GM18870 (cell line): Measurements from ENCODE around the gene TSPAN10.
"Not testable (repeated sequence)": the region's sequence is repeated elsewhere in the genome, so short reads cannot be mapped to it uniquely, and the experiment has no call there.

ENCODE experiments used
- ATAC-seq: cut with Tn5 transposase; IDR thresholded peaks from one replicate; pipeline ENCODE4 v1.9.1; 2021; ENCODE audit warnings: moderate library complexity; ENCODE audit not compliant: unreplicated experiment

The TSPAN10 gene

DNA sequence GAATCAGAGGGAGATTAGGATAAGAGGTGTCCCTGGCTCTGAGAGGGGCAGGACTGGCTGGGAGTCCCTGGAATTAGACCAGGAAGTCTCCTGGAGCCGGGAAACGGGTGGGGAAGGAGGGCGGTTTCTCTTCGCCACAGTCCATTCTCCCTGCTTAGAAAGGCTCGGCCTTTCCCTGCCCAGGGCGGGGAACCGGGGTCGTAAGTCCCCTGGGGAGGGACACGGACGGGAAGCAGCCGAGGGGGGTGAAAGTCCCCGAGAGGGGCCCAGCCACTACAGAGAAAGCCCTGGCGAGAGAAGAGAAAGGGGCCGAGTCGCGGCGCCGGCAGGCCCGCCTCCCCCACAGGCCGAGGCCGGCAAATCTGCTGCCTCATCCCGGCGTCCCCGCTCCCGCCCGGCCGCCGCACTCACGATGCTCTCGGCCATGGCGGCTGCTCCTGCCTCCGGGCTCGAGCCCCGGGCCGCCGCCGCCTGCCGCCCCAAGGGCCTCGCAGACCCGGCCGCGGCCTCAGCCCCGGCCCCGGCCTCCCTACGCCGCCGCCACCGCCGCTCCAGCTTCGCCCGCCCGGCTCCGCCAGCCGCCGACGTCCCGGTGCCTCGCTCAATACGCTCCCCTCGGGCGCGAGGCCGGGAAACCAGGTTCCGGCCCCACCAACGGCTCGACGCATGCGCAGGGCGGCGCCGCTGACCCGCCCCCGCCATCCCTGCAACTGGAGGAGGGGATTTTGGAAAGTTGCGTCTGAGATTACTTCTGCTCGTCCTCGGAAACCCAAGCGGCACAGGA is at the start of gene TSPAN10, which contains the start of gene NPLOC4:
Gene TSPAN10 (plus strand): TSS at position 692 of the 784 bp plus-strand sequence. CDS start 5,217 bp downstream, outside the sequence.
Gene NPLOC4 (minus strand): TSS at position 608 of the 784 bp plus-strand sequence. CDS start 182 bp downstream, at position 426.
- ATAC-seq: peak; percentile 60

DNA sequence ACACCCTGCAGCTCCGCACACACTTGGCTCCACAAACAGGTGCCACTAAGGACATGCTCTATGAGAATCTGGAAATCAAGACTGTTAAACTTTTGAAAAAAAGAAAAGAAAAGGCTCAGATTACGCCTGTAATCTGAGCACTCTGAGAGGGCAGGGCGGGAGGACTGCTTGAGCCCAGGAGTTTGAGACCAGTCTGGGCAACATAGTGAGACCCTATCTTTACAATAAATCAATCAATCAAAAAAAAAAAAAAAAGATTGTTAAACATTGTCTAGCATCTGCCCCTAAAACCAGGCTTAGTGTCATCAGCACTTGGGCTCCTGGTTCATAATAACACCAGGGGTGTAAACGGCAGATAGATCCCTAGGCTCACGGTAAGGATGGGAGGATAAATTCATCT is 47.4 kb upstream of the TSPAN10 start:
- no peak for ATAC-seq

DNA sequence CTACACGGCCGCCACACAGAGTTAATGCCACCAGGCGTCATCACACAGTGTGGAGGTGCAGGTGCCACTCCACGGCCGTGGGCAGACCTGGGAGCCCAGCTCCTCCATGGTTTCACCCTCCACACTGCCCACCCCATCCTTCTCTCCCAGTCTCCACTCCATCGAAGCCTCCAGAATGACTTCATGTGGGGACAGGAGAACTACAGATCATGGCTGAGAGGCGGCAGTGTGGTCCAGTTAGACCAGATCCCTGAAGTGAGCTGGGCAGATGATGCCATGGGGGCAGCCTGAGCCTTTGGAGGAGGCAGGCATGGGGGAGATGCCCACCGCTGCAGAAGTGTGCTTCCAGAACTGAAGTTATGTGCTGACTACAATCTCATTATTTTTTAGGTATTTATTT is 46.9 kb upstream of the TSPAN10 start:
- ATAC-seq: no peak

DNA sequence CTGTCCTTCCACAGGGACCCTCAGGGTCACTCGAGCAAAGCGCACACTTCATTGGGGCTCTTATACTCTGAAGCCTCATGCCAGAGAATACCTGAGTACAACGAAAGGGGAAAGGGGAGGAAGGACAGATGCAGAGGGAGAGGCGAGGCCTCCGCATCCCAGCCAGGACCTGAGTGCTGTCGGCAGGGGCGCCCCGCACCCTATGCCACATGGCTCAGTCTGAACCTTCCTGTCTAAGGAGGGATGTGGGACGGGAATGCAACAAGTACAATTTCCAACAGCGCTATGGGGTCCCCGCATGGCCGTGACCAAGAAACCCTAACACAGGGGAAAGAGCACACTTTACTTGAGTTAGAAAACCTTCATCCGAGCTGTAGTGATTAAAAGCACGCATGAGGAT is 45.0 kb upstream of the TSPAN10 start:
- no peak for ATAC-seq

DNA sequence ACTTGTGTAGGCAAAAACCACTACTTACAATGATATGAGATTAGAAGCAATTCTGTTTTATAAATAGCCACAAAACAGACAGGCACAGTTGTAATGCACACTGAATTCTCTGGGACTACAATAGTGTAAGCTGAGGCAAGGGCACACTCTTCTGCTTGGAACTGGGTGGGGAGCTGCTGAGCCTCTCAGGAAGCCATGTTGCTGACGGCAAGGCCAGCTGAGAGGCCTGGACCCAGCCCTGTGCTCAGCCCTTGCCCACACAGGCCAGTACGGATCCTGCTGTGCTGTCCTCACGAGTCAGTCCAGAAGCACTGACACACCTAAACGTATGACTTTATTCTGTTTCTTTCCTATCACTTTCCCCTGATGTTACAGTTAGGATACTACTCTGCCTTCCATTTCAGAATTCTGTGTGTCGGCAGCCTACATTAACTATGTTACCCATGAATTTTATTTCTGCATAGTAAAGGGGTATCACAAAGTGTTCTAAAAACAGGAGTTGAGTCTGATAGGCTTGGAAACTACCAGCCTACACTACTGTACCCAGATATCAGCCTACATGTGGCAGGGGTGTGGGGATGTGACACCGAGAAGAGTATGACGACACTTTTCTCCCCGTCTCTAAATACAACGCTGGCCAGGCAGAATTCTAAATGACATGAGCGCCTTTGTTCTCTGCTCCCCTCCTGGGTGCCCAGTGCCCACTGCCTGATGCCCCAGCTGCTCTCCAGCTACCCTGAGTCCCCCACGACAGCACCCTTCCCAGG is 43.7 kb upstream of the TSPAN10 start:
- no peak for ATAC-seq

DNA sequence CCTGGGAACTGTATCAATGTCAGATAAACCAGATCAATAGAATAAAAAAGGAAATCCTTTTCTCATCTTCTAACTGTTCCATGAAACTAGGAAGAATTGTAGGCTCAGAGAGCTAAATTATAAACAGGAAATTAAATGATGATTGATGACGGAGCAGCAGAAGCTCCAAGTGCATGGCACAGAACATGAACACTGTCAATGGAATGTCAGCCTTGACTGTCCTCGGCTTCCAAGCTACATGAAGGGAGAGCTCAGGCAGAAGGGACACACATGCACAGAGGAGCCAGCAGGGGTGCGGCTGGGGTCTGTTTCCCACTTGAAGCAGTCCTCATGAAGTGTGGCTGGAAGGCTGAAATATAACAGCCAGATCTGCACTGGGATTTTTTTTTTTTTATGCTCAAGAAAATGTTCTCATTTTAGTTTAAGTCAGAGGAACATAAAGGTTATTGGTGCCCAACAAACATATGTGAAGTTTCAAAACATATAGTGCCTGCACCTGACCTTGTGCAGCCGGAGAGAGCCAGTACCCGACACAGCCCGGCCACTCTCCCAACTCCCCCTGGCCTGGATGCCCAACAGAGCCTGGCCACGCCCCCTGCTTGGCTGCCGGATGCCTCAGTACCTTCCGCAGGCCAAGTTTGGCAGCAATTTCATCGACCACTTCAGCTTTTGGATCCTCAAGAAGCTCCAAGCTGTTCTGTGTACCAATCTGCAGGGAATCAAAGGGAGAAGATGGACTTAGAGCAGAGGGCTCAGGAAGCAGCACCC is 37.1 kb upstream of the TSPAN10 start:
- ATAC-seq: no peak

DNA sequence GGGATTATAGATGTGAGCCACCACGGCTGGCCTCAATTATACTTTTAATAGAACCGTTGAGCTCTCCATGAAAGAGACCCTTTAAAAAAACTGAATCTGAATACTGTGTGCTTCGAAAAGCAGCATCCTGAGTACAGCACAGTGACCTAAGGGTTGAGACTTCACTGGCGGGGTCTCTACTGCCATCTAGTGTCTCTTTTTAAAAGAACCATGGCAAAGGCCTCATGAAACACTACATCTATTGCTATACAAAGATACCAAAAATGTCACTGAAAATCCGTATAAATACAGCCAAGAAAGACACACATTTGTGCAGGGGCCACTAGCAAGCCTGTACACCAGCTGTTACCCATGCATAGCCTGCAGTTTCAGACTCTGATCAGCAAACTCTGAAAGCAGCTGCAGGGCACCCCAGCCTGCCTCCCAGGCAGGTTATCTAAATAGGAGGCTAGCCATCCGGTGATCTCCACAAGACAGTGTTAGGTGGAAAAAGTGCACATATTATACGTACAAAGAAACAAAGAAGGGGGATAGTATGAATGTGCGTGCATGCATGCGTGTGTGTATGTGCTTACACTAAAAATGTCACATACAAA is 35.4 kb upstream of the TSPAN10 start:
- no peak for ATAC-seq

DNA sequence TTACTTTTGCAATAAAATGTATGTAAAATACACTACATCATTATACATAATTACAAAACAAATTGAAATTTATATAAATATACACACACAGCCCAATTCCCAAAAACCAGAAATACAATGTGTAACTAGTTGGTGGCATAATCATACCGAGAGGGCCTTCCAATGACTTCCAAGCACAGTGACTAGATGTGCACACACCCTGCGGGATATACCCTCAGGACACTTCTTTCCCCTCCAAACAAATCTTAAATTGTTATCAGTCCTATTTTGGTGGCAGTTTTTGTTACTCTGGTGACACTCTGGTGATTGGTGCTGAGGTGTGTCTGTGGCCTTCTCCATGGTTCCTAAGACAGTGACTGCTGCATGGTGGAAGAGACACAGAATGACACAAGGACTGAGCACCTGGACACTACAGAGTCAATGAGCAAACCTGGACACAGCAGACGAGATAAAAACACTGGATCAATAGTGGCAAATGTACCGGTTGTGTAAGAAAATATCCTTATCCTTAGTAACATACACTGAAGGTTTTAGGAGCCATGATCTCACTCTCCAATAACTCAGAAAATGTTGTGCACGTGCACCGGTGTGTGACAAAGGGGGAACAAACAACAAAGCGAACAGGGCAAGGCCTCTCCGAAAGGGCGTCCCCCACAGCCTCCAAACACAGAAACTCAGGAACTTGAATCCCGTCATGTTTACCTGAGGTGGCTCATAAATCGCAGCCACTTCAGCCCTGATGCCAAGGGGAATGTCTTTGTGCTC is 33.0 kb upstream of the TSPAN10 start:
- ATAC-seq: no peak

DNA sequence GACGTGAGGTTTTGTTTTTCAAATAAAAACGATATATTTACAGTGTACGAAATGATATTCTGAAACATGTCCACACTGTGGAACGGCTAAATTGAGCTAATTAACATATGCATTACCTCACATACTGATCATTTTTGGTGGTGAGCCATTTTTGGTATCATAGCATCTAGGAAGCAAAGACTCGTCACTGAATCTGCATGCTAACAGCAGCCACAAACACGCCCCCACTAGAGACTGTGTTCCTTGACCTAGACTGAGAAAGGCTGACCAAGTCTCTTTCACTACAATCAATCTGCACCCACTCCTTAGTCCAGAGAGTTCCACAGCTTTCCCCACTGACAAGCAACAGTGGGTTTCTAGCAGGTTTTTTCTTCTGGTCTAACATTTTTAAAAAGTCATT is 29.6 kb upstream of the TSPAN10 start:
- no peak for ATAC-seq

DNA sequence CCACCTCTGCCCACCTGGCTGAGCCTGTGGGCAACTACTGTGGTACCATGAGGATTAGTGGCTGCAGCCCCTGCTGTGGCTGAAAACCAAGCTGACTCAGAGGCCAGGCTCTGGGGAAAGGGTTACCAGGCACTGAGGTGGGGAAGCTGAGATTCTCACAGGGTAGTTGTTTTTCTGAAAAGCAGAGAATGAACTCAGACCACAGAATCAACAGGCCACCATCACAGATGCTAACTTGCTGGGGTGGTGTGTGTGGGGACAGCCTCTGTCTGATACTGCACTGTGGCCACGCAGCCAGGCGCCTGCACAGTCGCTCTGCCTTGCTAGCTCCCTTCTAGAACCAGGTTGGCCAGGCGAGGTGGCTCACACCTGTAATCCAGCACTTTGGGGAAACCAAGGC is 28.9 kb upstream of the TSPAN10 start:
- ATAC-seq: no peak

DNA sequence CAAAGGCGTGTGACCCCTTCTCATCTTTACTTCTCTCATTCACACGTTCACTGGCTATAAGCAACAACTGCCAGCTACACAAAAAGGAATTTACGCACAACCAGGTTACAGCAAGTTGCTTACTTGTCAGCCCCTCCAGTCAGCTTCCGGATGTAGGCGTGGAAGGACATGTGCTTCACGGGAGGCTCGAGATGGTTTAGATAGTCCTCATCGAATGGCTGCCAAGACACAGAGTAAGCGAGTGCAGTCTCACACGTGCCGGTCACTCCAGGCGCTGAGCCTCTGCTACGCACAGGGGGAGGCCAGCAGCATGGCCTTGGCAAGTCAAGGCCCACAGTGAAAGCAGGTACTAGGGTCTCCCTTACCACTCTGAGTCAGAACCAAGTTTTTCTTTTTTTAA is 28.4 kb upstream of the TSPAN10 start:
- ATAC-seq: no peak

DNA sequence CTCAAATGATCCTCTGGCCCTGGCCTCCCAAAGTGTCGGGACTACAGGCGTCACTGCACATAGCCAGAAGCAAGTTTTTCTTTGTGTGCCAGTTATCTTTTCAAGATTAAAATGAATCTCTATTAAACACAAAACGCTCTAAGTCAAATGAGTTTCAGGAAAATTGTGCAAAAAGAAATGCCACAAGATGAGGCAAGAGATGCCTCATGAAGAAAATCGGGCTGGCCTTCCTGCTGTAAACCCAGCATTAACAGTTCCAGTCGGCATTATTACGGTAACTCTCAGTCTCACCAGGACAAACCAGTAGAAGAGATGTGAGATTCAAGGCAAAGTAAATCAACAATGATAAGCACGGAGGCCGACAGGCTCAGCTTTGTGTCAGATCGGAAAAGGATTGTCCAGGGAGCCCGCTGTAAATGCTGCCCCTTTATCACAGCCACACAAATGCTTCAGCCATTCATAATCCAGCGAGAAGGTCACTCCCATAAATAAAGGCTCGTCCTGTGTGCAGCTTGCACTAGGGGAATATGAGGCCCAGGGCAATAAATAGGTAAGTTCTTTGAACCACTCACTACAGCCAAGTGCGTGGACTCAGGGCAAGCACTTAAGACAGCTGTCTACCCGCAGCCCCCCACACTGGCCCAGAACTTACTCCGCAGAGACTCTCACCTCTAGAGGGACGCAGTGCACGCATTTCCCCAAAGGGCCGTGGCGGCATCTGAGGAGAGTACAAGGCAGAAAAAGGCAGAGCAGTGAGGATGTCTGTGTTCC is 27.3 kb upstream of the TSPAN10 start:
- no peak for ATAC-seq

DNA sequence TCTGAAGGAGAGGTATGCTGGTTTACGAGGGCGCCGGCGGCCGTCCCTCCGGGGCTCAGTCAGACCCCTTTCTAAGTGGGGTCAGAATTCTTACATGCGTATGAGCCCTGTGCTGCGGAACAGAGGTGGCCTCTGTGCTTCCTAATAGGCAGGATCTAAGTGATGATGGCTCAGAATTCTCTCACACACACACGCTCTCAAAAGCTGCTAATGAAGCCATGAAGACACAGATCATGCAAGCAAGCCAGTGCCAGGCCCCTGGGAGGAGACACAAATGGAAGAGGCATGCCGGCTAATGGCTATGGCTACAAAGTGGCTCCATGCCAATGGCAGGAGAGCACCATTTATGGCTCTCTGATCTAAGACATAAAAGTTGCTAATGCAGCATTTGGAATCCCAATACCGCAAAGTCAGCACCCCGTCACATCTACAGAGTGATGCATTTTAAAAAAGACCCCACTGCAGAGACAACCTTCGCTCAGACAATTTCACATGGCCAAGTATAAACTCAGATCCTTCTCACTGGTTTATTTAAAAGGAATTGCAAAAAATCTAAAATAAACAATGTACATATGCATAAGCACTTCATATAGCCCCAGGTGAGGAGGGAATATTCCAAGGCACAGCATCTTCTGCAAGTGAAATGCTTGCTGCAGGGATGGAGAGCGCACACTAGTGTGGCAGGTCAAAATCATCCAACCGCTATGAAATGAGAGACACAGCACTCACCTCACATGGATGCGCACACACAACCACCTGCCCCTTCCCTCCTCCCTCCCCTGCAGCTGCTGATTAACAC is 24.6 kb upstream of the TSPAN10 start:
- ATAC-seq: no peak

DNA sequence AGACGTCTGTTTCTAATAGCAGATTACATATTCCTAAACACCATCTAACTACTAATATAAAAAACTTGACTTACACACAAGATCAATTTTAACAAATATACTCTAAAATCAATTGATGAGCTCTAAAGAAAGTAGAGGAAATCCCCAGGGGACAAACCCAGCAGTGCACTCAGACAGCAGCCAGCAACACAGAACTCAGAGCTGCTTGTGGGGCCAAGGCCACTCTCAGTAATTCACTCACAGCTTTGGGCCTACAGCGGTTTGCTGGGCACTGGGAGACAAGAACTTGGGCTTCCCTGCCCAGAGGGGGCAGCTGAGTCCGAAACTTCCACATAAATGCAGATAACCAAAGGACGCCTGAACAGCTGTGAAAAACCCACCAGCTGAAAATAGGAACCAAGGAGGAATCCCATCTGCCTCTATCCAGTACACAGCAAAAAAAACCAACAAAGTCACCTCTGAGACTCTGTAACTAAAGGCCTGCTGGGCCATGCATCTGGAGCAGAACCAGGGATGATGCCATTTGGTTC is 21.5 kb upstream of the TSPAN10 start:
- no peak for ATAC-seq

DNA sequence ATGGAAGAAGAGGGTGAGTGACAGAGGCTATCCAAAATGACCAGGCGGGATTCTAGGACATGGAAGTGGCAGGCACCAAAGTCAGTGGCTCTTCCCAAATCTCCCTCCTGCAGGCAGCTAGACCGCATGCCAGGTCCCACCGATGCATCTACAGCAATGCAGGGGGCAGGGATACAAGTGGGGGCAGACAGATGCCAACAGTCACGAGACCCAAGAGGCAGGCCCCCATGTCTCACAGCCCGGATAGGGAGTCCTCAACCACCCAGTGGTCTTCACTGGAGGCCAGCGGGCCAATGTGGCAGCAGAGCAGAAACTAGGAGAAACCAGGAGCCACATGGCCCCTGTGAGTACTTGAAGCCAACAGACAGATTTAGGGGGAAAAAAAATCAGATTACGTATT is 20.1 kb upstream of the TSPAN10 start:
- ATAC-seq: no peak

DNA sequence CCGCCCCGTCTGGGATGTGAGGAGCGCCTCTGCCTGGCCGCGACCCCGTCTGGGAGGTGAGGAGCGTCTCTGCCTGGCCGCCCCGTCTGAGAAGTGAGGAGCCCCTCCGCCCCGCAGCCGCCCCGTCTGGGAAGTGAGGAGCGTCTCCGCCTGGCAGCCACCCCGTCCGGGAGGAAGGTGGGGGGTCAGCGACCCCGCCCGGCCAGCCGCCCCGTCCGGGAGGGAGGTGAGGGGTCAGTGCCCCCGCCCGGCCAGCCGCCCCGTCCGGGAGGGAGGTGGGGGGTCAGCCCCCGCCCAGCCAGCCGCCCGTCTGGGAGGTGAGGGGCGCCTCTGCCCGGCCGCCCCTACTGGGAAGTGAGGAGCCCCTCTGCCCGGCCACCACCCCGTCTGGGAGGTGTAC is 18.7 kb upstream of the TSPAN10 start:
- not testable (repeated sequence) for ATAC-seq

DNA sequence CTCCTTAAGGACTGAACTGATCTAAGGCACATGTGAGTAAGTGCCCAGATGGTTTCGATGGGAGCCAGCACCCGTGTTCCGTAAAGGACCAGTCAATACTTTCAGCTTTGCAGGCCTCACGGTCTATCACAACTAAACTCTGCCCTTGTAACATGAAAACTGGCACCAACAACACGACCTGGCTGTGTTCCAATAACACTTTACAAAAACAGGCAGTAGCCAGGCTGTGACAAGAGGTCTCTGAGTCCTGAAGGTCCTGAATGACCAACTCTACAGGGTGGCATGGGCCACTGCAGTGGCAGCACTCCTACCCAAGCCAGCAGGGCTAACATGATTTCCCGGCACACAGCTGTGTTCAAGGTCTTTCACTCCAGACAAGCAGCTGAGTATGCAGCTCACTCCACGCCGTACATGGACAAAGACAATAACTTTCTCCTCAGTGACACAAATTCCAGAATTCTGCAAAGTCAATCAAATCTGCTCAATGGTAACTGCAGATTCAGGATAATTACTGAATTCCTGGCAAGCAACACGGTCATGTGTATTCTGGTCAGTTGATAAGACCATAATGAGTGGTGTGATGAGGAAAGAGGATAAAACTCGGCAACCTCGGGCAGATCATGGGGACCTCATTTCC is 15.4 kb upstream of the TSPAN10 start:
- no peak for ATAC-seq

DNA sequence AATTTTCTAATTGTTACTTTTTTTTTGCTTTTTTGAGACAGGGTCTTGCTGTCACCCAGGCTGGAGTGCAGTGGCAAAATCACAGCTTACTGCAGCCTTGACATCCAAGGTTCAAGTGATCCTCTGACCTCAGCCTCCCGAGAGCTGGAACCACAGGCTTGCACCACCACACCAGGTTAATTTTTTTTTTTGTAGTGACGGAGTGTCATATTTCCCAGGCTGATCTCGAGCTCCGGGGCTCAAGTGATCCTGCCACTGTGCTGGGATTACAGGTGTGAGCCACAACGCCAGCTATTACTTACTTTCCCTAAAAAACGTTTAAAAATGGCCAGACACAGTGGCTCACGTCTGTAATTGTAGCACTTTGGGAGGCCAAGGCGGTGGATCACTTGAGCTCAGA is 6.7 kb upstream of the TSPAN10 start:
- ATAC-seq: no peak
